ENCODE results near the gene TMEM132C.

TMEM132C gene

GRCh38 chr12:128408669-128409068 is 141.7 kb downstream of the TMEM132C start:
- Histone ChIP-seq H3K27me3 (ENCODE audit: insufficient read depth, poor library complexity, severe bottlenecking) (no peaks in the 10 kb centered on the region), H3K4me3 (ENCODE audit: severe bottlenecking) (no peak overlapping the region), H3K27ac (ENCODE audit: poor library complexity, severe bottlenecking) (no peak overlapping the region), H3K9me3 (ENCODE audit: severe bottlenecking) (no peaks in the 10 kb centered on the region), H3K36me3 (ENCODE audit: low read depth) (no peaks in the 10 kb centered on the region), H3K4me1 (ENCODE audit: insufficient read depth, poor library complexity, severe bottlenecking) (no peaks in the 10 kb centered on the region)
- ATAC-seq (ENCODE audit: low read depth) (no peak), DNase-seq (ENCODE audit: low spot score) (no peak)
- TF ChIP-seq CTCF (IDR thresholded peaks at IDR 0.05; ENCODE audit: poor library complexity, severe bottlenecking), result no peak

GRCh38 chr12:128415036-128415560 is 148.1 kb downstream of the TMEM132C start:
- TF ChIP-seq CTCF (IDR thresholded peaks at IDR 0.05; ENCODE audit: poor library complexity, severe bottlenecking), result no peak
- H3K27me3 ChIP-seq (ENCODE audit: insufficient read depth, poor library complexity, severe bottlenecking), result no peaks in the 10 kb centered on the region
- H3K36me3 ChIP-seq (ENCODE audit: low read depth), result no peaks in the 10 kb centered on the region
- no peaks in the 10 kb centered on the region for H3K4me1 ChIP-seq (ENCODE audit: insufficient read depth, poor library complexity, severe bottlenecking)
- DNase-seq (ENCODE audit: low spot score), result no peak
- H3K4me3 ChIP-seq (ENCODE audit: severe bottlenecking), result no peak overlapping the region
- no peak for ATAC-seq (ENCODE audit: low read depth)
- H3K9me3 ChIP-seq (ENCODE audit: severe bottlenecking), result no peaks in the 10 kb centered on the region
- no peak overlapping the region for H3K27ac ChIP-seq (ENCODE audit: poor library complexity, severe bottlenecking)

- no peaks in the 10 kb centered on the region for H3K27me3 ChIP-seq (ENCODE audit: insufficient read depth, poor library complexity, severe bottlenecking)
- no peak for ATAC-seq (ENCODE audit: low read depth)
- H3K4me3 ChIP-seq (ENCODE audit: severe bottlenecking), result no peak overlapping the region
- no peaks in the 10 kb centered on the region for H3K4me1 ChIP-seq (ENCODE audit: insufficient read depth, poor library complexity, severe bottlenecking)
- DNase-seq (ENCODE audit: low spot score), result no peak
- no peak for TF ChIP-seq CTCF (IDR thresholded peaks at IDR 0.05; ENCODE audit: poor library complexity, severe bottlenecking)
- no peaks in the 10 kb centered on the region for H3K36me3 ChIP-seq (ENCODE audit: low read depth)
- H3K27ac ChIP-seq (ENCODE audit: poor library complexity, severe bottlenecking), result no peak overlapping the region
- no peaks in the 10 kb centered on the region for H3K9me3 ChIP-seq (ENCODE audit: severe bottlenecking)
Measured at GRCh38 chr12:128418944-128419343, 152.0 kb downstream of the TMEM132C start.

- no peak overlapping the region for H3K27ac ChIP-seq (ENCODE audit: poor library complexity, severe bottlenecking)
- H3K27me3 ChIP-seq (ENCODE audit: insufficient read depth, poor library complexity, severe bottlenecking), result no peaks in the 10 kb centered on the region
- DNase-seq (ENCODE audit: low spot score), result no peak
- H3K4me1 ChIP-seq (ENCODE audit: insufficient read depth, poor library complexity, severe bottlenecking), result no peaks in the 10 kb centered on the region
- H3K9me3 ChIP-seq (ENCODE audit: severe bottlenecking), result no peaks in the 10 kb centered on the region
- H3K4me3 ChIP-seq (ENCODE audit: severe bottlenecking), result no peak overlapping the region
- no peaks in the 10 kb centered on the region for H3K36me3 ChIP-seq (ENCODE audit: low read depth)
- ATAC-seq (ENCODE audit: low read depth), result no peak
- TF ChIP-seq CTCF (IDR thresholded peaks at IDR 0.05; ENCODE audit: poor library complexity, severe bottlenecking), result no peak
Measured at GRCh38 chr12:128420163-128420562, 153.2 kb downstream of the TMEM132C start.

- Histone ChIP-seq H3K4me3 (ENCODE audit: severe bottlenecking) (no peak overlapping the region), H3K36me3 (ENCODE audit: low read depth) (no peaks in the 10 kb centered on the region), H3K9me3 (ENCODE audit: severe bottlenecking) (no peaks in the 10 kb centered on the region), H3K4me1 (ENCODE audit: insufficient read depth, poor library complexity, severe bottlenecking) (no peaks in the 10 kb centered on the region), H3K27ac (ENCODE audit: poor library complexity, severe bottlenecking) (no peak overlapping the region), H3K27me3 (ENCODE audit: insufficient read depth, poor library complexity, severe bottlenecking) (no peaks in the 10 kb centered on the region)
- no peak for DNase-seq (ENCODE audit: low spot score)
- no peak for ATAC-seq (ENCODE audit: low read depth)
- no peak for TF ChIP-seq CTCF (IDR thresholded peaks at IDR 0.05; ENCODE audit: poor library complexity, severe bottlenecking)
Measured at GRCh38 chr12:128421375-128421774, 154.4 kb downstream of the TMEM132C start.

Measured in RWPE2 (cell line).